ENCODE data around the gene GINS1.

GINS1 gene

GRCh38 chr20:25496165-25496967 lies 88.9 kb downstream of the GINS1 start:
- DNase-seq, result no peak

DNA sequence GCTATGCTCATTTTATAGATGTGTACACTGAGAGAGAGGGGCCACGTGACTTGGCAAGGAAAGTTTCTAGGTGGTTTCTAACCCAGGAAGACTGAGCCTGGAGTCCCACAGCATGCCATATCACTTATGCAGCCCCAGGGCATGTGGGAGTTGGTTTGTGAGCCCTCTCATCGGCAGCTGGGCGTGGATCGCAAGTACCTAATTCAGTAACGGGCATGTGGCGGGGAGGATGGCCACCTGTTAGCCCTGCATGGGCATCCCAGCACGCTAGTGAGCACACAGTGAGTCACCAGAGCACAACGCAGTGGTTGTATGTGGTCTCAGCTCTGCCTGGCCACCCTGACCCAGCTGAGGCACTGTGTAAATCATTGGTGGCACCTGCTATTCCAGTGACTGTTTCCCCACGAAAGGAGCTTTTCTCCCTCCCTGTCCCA lies 89.5 kb downstream of the GINS1 start:
- no peak for DNase-seq

- no peak for DNase-seq
Observed at GRCh38 chr20:25497586-25498279, 90.3 kb downstream of the GINS1 start.

Data from activated CD4-positive, CD25-positive, alpha-beta regulatory T cell treated with anti-CD3 and anti-CD28 coated beads, Interleukin-2, amount 50 U/mL, for 72 hours (primary cell).